K562 treated with DMSO at 1 percent for 48 hours (cell line): Measurements from ENCODE around the gene APOB. TPM values are rescaled to one million over a fixed set of nuclear protein-coding genes. Genes with fewer than 3 reads are reported as not detected.

Source experiments
- total RNA-seq: library from RNA; unstranded; fragments of 300-600 nt; gene quantifications from 2 replicates; pipeline ENCODE4 v1.2.3, GENCODE V29; 2022; ENCODE audit warnings: low replicate concordance; ENCODE audit errors: extremely low read depth

APOB gene, protein sequence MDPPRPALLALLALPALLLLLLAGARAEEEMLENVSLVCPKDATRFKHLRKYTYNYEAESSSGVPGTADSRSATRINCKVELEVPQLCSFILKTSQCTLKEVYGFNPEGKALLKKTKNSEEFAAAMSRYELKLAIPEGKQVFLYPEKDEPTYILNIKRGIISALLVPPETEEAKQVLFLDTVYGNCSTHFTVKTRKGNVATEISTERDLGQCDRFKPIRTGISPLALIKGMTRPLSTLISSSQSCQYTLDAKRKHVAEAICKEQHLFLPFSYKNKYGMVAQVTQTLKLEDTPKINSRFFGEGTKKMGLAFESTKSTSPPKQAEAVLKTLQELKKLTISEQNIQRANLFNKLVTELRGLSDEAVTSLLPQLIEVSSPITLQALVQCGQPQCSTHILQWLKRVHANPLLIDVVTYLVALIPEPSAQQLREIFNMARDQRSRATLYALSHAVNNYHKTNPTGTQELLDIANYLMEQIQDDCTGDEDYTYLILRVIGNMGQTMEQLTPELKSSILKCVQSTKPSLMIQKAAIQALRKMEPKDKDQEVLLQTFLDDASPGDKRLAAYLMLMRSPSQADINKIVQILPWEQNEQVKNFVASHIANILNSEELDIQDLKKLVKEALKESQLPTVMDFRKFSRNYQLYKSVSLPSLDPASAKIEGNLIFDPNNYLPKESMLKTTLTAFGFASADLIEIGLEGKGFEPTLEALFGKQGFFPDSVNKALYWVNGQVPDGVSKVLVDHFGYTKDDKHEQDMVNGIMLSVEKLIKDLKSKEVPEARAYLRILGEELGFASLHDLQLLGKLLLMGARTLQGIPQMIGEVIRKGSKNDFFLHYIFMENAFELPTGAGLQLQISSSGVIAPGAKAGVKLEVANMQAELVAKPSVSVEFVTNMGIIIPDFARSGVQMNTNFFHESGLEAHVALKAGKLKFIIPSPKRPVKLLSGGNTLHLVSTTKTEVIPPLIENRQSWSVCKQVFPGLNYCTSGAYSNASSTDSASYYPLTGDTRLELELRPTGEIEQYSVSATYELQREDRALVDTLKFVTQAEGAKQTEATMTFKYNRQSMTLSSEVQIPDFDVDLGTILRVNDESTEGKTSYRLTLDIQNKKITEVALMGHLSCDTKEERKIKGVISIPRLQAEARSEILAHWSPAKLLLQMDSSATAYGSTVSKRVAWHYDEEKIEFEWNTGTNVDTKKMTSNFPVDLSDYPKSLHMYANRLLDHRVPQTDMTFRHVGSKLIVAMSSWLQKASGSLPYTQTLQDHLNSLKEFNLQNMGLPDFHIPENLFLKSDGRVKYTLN (N-terminal part only)
- total RNA-seq, result not detected in 2 replicates

DNA sequence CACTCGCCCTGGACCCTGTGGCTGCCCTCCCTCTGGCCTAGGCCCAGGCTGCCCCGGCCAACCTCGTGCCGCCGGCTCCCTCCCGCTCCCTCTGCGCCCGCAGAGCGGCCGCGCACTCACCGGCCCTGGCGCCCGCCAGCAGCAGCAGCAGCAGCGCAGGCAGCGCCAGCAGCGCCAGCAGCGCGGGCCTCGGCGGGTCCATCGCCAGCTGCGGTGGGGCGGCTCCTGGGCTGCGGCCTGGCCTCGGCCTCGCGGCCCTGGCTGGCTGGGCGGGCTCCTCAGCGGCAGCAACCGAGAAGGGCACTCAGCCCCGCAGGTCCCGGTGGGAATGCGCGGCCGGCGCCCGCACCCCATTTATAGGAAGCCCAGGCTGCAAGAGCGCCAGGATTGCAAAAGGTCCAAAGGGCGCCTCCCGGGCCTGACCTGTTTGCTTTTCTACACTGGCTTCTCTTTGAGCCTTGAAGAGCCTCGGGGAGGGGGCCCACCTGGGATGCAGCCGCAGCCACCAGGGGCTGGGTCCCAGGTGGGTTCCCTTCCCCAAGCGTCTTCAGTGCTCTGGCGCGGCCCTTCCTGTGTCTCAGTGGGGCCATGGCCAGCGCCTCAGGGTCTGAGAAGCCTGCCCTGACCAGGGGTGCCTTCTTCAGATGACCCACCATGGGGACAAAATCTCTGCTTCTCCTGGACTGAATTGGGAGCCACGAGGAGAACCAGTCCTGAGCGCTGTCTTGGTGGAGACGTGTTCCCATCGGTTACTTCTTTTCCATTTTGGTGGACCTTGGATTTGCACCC is at the start of gene APOB:
TSS of gene APOB (minus strand) at position 330 of the 789 bp plus-strand sequence. CDS start at position 202, 128 bp downstream.

Other genes starting within 250 kb of the APOB start
- not detected in 2 replicates for gene LDAH, start 221.0 kb downstream of the APOB start, total RNA-seq
- not detected in 2 replicates for gene TDRD15, start 79.9 kb upstream of the APOB start, total RNA-seq